H9 (cell line): ENCODE data around the gene OSCAR. TPM values are rescaled to one million over a fixed set of nuclear protein-coding genes. Genes with fewer than 3 reads are reported as not detected.

ENCODE experiments used
- DNase-seq: peaks from one replicate; pipeline ENCODE4 v3.0.0-alpha.2; 2017
- H2AFZ ChIP-seq: one replicate; pipeline ENCODE4 v1.6.1; 2013; ENCODE audit warnings: mild to moderate bottlenecking, low read length, control low read depth, moderate library complexity
- H2AK5ac ChIP-seq: 2 replicates; pipeline ENCODE4 v1.6.1; 2013; ENCODE audit warnings: low read length, control low read depth, mixed read lengths; ENCODE audit not compliant: insufficient read length
- H2BK120ac ChIP-seq: one replicate; pipeline ENCODE4 v1.6.1; 2013; ENCODE audit warnings: low read depth, mild to moderate bottlenecking, low read length, control low read depth, inconsistent platforms; ENCODE audit not compliant: poor library complexity, severe bottlenecking
- H2BK12ac ChIP-seq: 2 replicates; pipeline ENCODE4 v1.6.1; 2013; ENCODE audit warnings: low read length, control low read depth, mixed read lengths, low read depth; ENCODE audit not compliant: insufficient read length
- H2BK15ac ChIP-seq: 2 replicates; pipeline ENCODE4 v1.6.1; 2013; ENCODE audit warnings: low read depth, low read length, control low read depth
- H2BK20ac ChIP-seq: one replicate; pipeline ENCODE4 v1.6.1; 2013; ENCODE audit warnings: low read depth, mild to moderate bottlenecking, low read length, control low read depth, inconsistent platforms; ENCODE audit not compliant: poor library complexity, severe bottlenecking
- H2BK5ac ChIP-seq: 2 replicates; pipeline ENCODE4 v1.6.1; 2013; ENCODE audit warnings: low read length, control low read depth, mixed read lengths; ENCODE audit not compliant: insufficient read length
- H3K14ac ChIP-seq: 2 replicates; pipeline ENCODE4 v1.6.1; 2013; ENCODE audit warnings: low read length, control low read depth; ENCODE audit not compliant: insufficient read depth
- H3K18ac ChIP-seq: 2 replicates; pipeline ENCODE4 v1.6.1; 2013; ENCODE audit warnings: low read depth, mild to moderate bottlenecking, mixed read lengths, low read length, control low read depth; ENCODE audit not compliant: insufficient read length
- H3K23ac ChIP-seq: 2 replicates; pipeline ENCODE4 v1.6.1; 2013; ENCODE audit warnings: low read length, control low read depth, mixed read lengths, low read depth; ENCODE audit not compliant: insufficient read length
- H3K23me2 ChIP-seq: 2 replicates; pipeline ENCODE4 v1.6.1; 2013; ENCODE audit warnings: low read depth, mild to moderate bottlenecking, mixed read lengths, low read length, control low read depth; ENCODE audit not compliant: insufficient read length, poor library complexity, severe bottlenecking
- H3K27ac ChIP-seq: 2 replicates; pipeline ENCODE4 v1.5.1; 2013; ENCODE audit warnings: low read length, control low read depth, mixed read lengths, low read depth; ENCODE audit not compliant: insufficient read length
- H3K27me3 ChIP-seq: 2 replicates; pipeline ENCODE4 v1.6.1; 2013; ENCODE audit warnings: low read length, control low read depth, inconsistent platforms; ENCODE audit not compliant: insufficient read depth
- H3K4ac ChIP-seq: 2 replicates; pipeline ENCODE4 v1.6.1; 2013; ENCODE audit warnings: low read depth, mild to moderate bottlenecking, control low read depth, inconsistent platforms, low read length, moderate library complexity
- H3K4me1 ChIP-seq: 2 replicates; pipeline ENCODE4 v1.6.1; 2013; ENCODE audit warnings: low read length, control low read depth, inconsistent platforms; ENCODE audit not compliant: insufficient read depth
- H3K4me2 ChIP-seq: 2 replicates; pipeline ENCODE4 v1.6.1; 2013; ENCODE audit warnings: low read length, control low read depth, mixed read lengths; ENCODE audit not compliant: insufficient read length, insufficient read depth
- H3K56ac ChIP-seq: 2 replicates; pipeline ENCODE4 v1.6.1; 2013; ENCODE audit warnings: low read depth, mild to moderate bottlenecking, mixed read lengths, low read length, control low read depth; ENCODE audit not compliant: insufficient read length
- H3K79me1 ChIP-seq: 2 replicates; pipeline ENCODE4 v1.6.1; 2013; ENCODE audit warnings: low read depth, mild to moderate bottlenecking, moderate library complexity, low read length, control low read depth, inconsistent platforms; ENCODE audit not compliant: insufficient read depth, poor library complexity, severe bottlenecking
- H3K79me2 ChIP-seq: 2 replicates; pipeline ENCODE4 v1.6.1; 2013; ENCODE audit warnings: low read length, control low read depth, inconsistent platforms; ENCODE audit not compliant: insufficient read depth
- H3K9ac ChIP-seq: 2 replicates; pipeline ENCODE4 v1.6.1; 2013; ENCODE audit warnings: low read length, control low read depth, mixed read lengths; ENCODE audit not compliant: insufficient read length; ENCODE audit errors: extremely low read depth
- H3K9me3 ChIP-seq: one replicate; pipeline ENCODE4 v1.6.1; 2013; ENCODE audit warnings: low read depth, low read length, inconsistent platforms; ENCODE audit not compliant: control insufficient read depth
- H3T11ph ChIP-seq: one replicate; pipeline ENCODE4 v1.6.1; 2013; ENCODE audit warnings: mild to moderate bottlenecking, low read length, control low read depth, inconsistent platforms
- H4K20me1 ChIP-seq: one replicate; pipeline ENCODE4 v1.6.1; 2013; ENCODE audit not compliant: control insufficient read depth, insufficient read length, insufficient read depth
- H4K5ac ChIP-seq: 2 replicates; pipeline ENCODE4 v1.6.1; 2013; ENCODE audit warnings: low read depth, mild to moderate bottlenecking, mixed read lengths, low read length, control low read depth; ENCODE audit not compliant: insufficient read length
- H4K8ac ChIP-seq: replicated peaks from 2 replicates; pipeline ENCODE4 v1.6.1; 2013; ENCODE audit warnings: low read length, control low read depth, mixed read lengths, low read depth; ENCODE audit not compliant: insufficient read length
- H4K91ac ChIP-seq: 2 replicates; pipeline ENCODE4 v1.6.1; 2013; ENCODE audit warnings: low read depth, mild to moderate bottlenecking, moderate library complexity, mixed read lengths, low read length, control low read depth; ENCODE audit not compliant: insufficient read length
- H3K27ac Mint-ChIP-seq, 3 experiments: 2 replicates in 2 of 3; 3 replicates in 1 of 3; pipeline ENCODE4 v1.8.0; 2020 to 2021; ENCODE audit warnings: mixed read lengths in 3 of 3, mild to moderate bottlenecking in 1 of 3, moderate library complexity in 1 of 3
- H3K27me3 Mint-ChIP-seq: 2 replicates; pipeline ENCODE4 v1.8.0; 2021; ENCODE audit warnings: low read depth, mild to moderate bottlenecking, moderate library complexity, mixed read lengths
- H3K36me3 Mint-ChIP-seq, 3 experiments: 2 replicates in 2 of 3; 3 replicates in 1 of 3; pipeline ENCODE4 v1.8.0; 2020 to 2021; ENCODE audit warnings: low read depth in 3 of 3, mixed read lengths in 3 of 3; ENCODE audit not compliant: insufficient read depth in 1 of 3
- H3K4me1 Mint-ChIP-seq, 2 experiments: 2 replicates each; pipeline ENCODE4 v1.8.0; 2020; ENCODE audit warnings: mixed read lengths in 2 of 2
- H3K4me3 Mint-ChIP-seq, 2 experiments: 2 replicates in 1 of 2; 3 replicates in 1 of 2; pipeline ENCODE4 v1.8.0; 2020 to 2021; ENCODE audit warnings: mild to moderate bottlenecking in 2 of 2, mixed read lengths in 2 of 2, moderate library complexity in 1 of 2
- H3K9me3 Mint-ChIP-seq, 2 experiments: 2 replicates in 1 of 2; 3 replicates in 1 of 2; pipeline ENCODE4 v1.8.0; 2020; ENCODE audit warnings: mild to moderate bottlenecking in 2 of 2, mixed read lengths in 2 of 2, moderate library complexity in 1 of 2
- CTCF ChIP-seq: fragments of 200-600 bp; sonication (generic); conservative IDR thresholded peaks from 3 replicates; pipeline ENCODE4 v1.8.0; 2021; ENCODE audit warnings: antibody characterized with exemption, mild to moderate bottlenecking
- WGBS: extraction: QIAGEN DNeasy Blood & Tissue Kit; methylation state at CpG from one replicate; pipeline ENCODE4 v1.1.7; 2013; ENCODE audit warnings: missing lambda C conversion rate, low lambda C conversion rate, mixed read lengths; ENCODE audit not compliant: insufficient read length; ENCODE audit errors: extremely low coverage; 5-methylcytosine and 5-hydroxymethylcytosine counted together
- total RNA-seq: library from RNA; stranded (reverse); gene quantifications from 2 replicates; pipeline ENCODE4 v1.2.1, GENCODE V29; 2021

OSCAR gene
- total RNA-seq, 1 experiment from 2014 or later: 0.24 TPM

GRCh38 chr19:54141356-54141755 is 40.8 kb upstream of the OSCAR start:
- no peak overlapping the region for H2BK20ac ChIP-seq
- H3K18ac ChIP-seq: no peak overlapping the region
- no peaks in the 10 kb centered on the region for H4K20me1 ChIP-seq
- peaks cover 13% of the 10 kb centered on the region for H3K79me1 ChIP-seq
- Mint-ChIP-seq H3K4me1 (peaks cover 24 to 26% of the 10 kb centered on the region in 2 experiments), H3K27me3 (0 out of 2 replicates have a peak, but pooled peaks cover 1% of the 10 kb centered on the region), H3K27ac (no peak overlapping the region; a peak in 1 of 7 replicates), H3K36me3 (peaks cover 57 to 73% (median 63%) of the 10 kb centered on the region in 3 experiments), H3K9me3 (no peaks in the 10 kb centered on the region; a peak in 2 of 5 replicates), H3K4me3 (no peak overlapping the region)
- H4K5ac ChIP-seq: no peak overlapping the region
- H3K27ac ChIP-seq: no peak overlapping the region
- H2BK5ac ChIP-seq: no peak overlapping the region
- no peak overlapping the region for H3K14ac ChIP-seq
- H4K8ac ChIP-seq: no peak overlapping the region
- no peak overlapping the region for H3K4ac ChIP-seq
- no peak overlapping the region for H2BK15ac ChIP-seq
- no peak overlapping the region for H4K91ac ChIP-seq
- H3K56ac ChIP-seq: no peak overlapping the region
- peaks cover 24% of the 10 kb centered on the region; the same call in 1 of the 2 replicates for H3K79me2 ChIP-seq
- WGBS: no CpG with 5 or more reads among the region's 3 CpGs
- no peak for TF ChIP-seq CTCF
- no peak overlapping the region for H3K9ac ChIP-seq
- no peaks in the 10 kb centered on the region for H3K4me1 ChIP-seq
- no peaks in the 10 kb centered on the region for H3K27me3 ChIP-seq
- H2BK12ac ChIP-seq: no peak overlapping the region
- H3T11ph ChIP-seq: no peak overlapping the region
- H2BK120ac ChIP-seq: no peak overlapping the region
- no peak overlapping the region for H2AK5ac ChIP-seq
- no peak overlapping the region for H3K4me2 ChIP-seq
- H3K9me3 ChIP-seq: no peaks in the 10 kb centered on the region
- H3K23ac ChIP-seq: no peak overlapping the region
- DNase-seq: no peak
- no peak overlapping the region for H2AFZ ChIP-seq
- H3K23me2 ChIP-seq: peaks cover 4% of the 10 kb centered on the region
